Epithelial cell of proximal tubule (primary cell): ENCODE measurements around the gene HOXA9. TPM values are rescaled to one million over a fixed set of nuclear protein-coding genes. Genes with fewer than 3 reads are reported as not detected.

Source experiments
- DNase-seq: peaks from one replicate; pipeline ENCODE4 v3.0.0-alpha.2; 2011; ENCODE audit warnings: low read depth
- H3K4me3 ChIP-seq: 2 replicates; pipeline ENCODE4 v1.5.1; 2011; ENCODE audit warnings: low read depth, mild to moderate bottlenecking, low read length
- CTCF ChIP-seq: conservative IDR thresholded peaks from 2 replicates; pipeline ENCODE4 v1.5.1; 2012; ENCODE audit warnings: low read depth, mild to moderate bottlenecking, low read length
- total RNA-seq: library from RNA; depleted of rRNA; stranded (reverse); fragments of >200 nt; gene quantifications from 2 replicates; pipeline ENCODE4 v1.2.3, GENCODE V29; 2015

Gene HOXA9
- total RNA-seq, 1 donor from 2014 or later = 104 TPM

GRCh38 chr7:27194686-27195379, 29.5 kb upstream of the HOXA9 start:
- TF ChIP-seq CTCF = no peak
- DNase-seq = no peak
- H3K4me3 ChIP-seq = no peak overlapping the region

- H3K4me3 ChIP-seq = no peak overlapping the region
- no peak for DNase-seq
- no peak for TF ChIP-seq CTCF
These were observed 28.6 kb upstream of the HOXA9 start for GRCh38 chr7:27194002-27194352.

- peak overlapping the region; percentile 33 for H3K4me3 ChIP-seq
- TF ChIP-seq CTCF = no peak
- DNase-seq = no peak
These were observed 28.1 kb upstream of the HOXA9 start for GRCh38 chr7:27193335-27194001.

- peak overlapping the region; percentile 33 for H3K4me3 ChIP-seq
- no peak for TF ChIP-seq CTCF
- no peak for DNase-seq
These were observed 27.4 kb upstream of the HOXA9 start for GRCh38 chr7:27192546-27193334.

- H3K4me3 ChIP-seq = no peak overlapping the region
- no peak for TF ChIP-seq CTCF
- DNase-seq = no peak
These were observed 26.7 kb upstream of the HOXA9 start for GRCh38 chr7:27191833-27192545.

- DNase-seq = no peak
- TF ChIP-seq CTCF = no peak
- H3K4me3 ChIP-seq = no peak overlapping the region
These were observed 25.9 kb upstream of the HOXA9 start for GRCh38 chr7:27191161-27191731.
